ENCODE results near the gene MTFMT. TPM values are rescaled to one million over a fixed set of nuclear protein-coding genes. Genes with fewer than 3 reads are reported as not detected.

Gene MTFMT
- total and polyA plus RNA-seq, 4 donors: 5.0 to 15.0 (median 11.3) TPM

DNA sequence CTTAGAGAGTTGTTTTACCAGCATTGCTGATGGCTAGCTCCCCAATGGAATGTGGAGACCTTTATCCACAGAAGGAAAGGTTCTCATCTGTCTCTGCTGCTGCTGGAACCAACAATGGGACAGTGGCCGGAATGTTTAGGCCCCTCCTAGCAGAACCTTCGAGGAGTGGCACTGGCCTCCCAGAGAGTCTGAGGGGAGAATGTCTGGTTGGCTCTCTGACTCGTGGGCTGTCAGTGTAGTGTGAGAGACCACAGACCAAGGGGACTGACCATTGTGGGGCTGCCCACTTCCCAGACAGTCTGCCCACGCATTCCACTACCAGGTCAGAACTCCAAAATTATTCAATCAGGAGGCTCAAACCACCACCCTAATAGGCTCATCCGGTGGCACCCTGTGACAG is 33.3 kb upstream of the MTFMT start:
- Histone ChIP-seq H3K9me3 (ENCODE audit: control insufficient read depth in 4 of 4, insufficient read depth in 3 of 4, low read length in 3 of 4) (no peaks in the 10 kb centered on the region), H3K36me3 (ENCODE audit: control insufficient read depth in 4 of 4, insufficient read depth in 4 of 4, low read length in 4 of 4) (peaks cover 0 to 71% (median 30%) of the 10 kb centered on the region in 4 donors), H3K4me3 (no peak overlapping the region), H3K9ac (ENCODE audit: insufficient read depth in 1 of 2, low read length in 2 of 2) (peak overlapping the region in 1 of 2 donors; percentile 40), H3K27ac (ENCODE audit: low read depth in 1 of 2, low read length in 1 of 2) (no peak overlapping the region), H3K27me3 (ENCODE audit: control insufficient read depth in 3 of 3, insufficient read depth in 3 of 3, low read length in 2 of 3) (no peaks in the 10 kb centered on the region), H3K4me1 (ENCODE audit: control insufficient read depth in 5 of 5, insufficient read depth in 5 of 5, low read length in 5 of 5) (peaks cover 0 to 68% (median 13%) of the 10 kb centered on the region in 5 donors)
- WGBS, 2 donors: 75 to 76% methylated on average over 5 of the region's 5 CpGs
- DNase-seq: no peak
- TF ChIP-seq, protein P1, sequence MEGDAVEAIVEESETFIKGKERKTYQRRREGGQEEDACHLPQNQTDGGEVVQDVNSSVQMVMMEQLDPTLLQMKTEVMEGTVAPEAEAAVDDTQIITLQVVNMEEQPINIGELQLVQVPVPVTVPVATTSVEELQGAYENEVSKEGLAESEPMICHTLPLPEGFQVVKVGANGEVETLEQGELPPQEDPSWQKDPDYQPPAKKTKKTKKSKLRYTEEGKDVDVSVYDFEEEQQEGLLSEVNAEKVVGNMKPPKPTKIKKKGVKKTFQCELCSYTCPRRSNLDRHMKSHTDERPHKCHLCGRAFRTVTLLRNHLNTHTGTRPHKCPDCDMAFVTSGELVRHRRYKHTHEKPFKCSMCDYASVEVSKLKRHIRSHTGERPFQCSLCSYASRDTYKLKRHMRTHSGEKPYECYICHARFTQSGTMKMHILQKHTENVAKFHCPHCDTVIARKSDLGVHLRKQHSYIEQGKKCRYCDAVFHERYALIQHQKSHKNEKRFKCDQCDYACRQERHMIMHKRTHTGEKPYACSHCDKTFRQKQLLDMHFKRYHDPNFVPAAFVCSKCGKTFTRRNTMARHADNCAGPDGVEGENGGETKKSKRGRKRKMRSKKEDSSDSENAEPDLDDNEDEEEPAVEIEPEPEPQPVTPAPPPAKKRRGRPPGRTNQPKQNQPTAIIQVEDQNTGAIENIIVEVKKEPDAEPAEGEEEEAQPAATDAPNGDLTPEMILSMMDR (IDR thresholded peaks at IDR 0.05; ENCODE audit: control extremely low read depth, extremely low read depth): no peak
- no peak for ATAC-seq (ENCODE audit: insufficient read depth, low FRiP score)

DNA sequence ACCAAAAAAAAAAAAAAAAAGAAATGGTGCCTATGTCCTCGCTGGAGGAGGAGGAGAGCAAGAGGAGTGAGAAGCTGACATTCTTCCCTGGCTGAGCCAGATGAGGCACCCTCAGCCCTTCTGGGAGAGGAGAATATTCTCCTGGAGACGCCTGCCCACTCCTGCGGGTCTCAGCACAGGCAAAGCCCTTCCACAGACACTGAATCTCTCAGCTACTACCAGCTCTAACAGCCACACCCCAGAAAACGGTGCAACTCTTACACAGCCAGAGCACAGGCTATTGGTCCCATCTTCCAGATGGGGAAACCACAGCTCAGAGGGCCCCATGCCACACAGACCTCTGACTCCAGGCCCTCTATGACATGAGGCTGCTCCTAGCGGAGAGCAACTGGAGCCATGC is 32.6 kb upstream of the MTFMT start:
- WGBS, 2 donors: 75 to 84% methylated on average over 5 of the region's 5 CpGs
- Histone ChIP-seq H3K4me3 (no peak overlapping the region), H3K9ac (ENCODE audit: insufficient read depth in 1 of 2, low read length in 2 of 2) (no peak overlapping the region), H3K9me3 (ENCODE audit: control insufficient read depth in 4 of 4, insufficient read depth in 3 of 4, low read length in 3 of 4) (no peaks in the 10 kb centered on the region), H3K36me3 (ENCODE audit: control insufficient read depth in 4 of 4, insufficient read depth in 4 of 4, low read length in 4 of 4) (peaks cover 0 to 72% (median 33%) of the 10 kb centered on the region in 4 donors), H3K4me1 (ENCODE audit: control insufficient read depth in 5 of 5, insufficient read depth in 5 of 5, low read length in 5 of 5) (peaks cover 0 to 74% (median 13%) of the 10 kb centered on the region in 5 donors), H3K27me3 (ENCODE audit: control insufficient read depth in 3 of 3, insufficient read depth in 3 of 3, low read length in 2 of 3) (no peaks in the 10 kb centered on the region), H3K27ac (ENCODE audit: low read depth in 1 of 2, low read length in 1 of 2) (peak overlapping the region in 1 of 2 donors; percentile 33)
- no peak for ATAC-seq (ENCODE audit: insufficient read depth, low FRiP score)
- TF ChIP-seq, protein P1 (IDR thresholded peaks at IDR 0.05; ENCODE audit: control extremely low read depth, extremely low read depth): no peak
- DNase-seq: no peak

DNA sequence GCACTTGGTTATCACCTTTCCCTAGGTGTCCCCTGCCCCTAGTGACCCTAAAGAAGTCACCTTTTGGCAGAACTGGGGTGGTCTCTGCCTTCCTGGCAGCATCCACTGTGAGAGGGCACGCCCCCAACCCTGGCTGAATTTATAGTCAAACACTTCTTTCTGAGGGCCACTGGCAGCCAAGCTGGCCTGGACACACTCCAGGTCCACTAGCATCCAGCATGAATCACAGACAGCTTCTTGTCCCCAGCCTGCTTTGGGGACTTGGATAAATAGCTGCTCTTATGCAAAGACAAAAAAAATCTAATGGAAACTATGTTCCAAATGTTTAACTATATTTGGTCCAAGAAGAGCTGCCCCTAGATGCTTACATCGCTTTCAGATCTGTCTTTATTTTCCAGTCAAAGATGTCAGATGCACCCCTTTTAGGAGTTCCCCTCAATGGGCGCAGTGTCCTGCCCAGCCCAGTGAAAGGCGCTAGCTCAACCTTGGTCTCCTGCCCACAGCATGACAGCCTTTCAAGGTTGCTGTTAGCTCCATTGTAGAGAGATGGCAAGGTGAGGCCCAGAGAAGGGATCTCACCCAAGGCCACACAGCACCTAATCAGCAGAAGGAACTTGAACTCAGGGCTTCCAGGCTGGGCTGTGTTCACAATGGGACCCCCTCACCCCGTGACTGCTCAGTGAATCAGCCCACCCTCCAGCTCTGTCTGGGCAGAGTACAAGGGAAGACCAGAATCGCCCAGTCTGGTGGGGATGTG is 31.4 kb upstream of the MTFMT start:
- ATAC-seq (ENCODE audit: insufficient read depth, low FRiP score) (no peak), DNase-seq (peak; percentile 58 to 80 (median 70))
- Histone ChIP-seq H3K4me3 (no peak overlapping the region), H3K36me3 (ENCODE audit: control insufficient read depth in 4 of 4, insufficient read depth in 4 of 4, low read length in 4 of 4) (peaks cover 0 to 83% (median 37%) of the 10 kb centered on the region in 4 donors), H3K27me3 (ENCODE audit: control insufficient read depth in 3 of 3, insufficient read depth in 3 of 3, low read length in 2 of 3) (no peaks in the 10 kb centered on the region), H3K27ac (ENCODE audit: low read depth in 1 of 2, low read length in 1 of 2) (peak overlapping the region; percentile 21 to 62), H3K9me3 (ENCODE audit: control insufficient read depth in 4 of 4, insufficient read depth in 3 of 4, low read length in 3 of 4) (no peaks in the 10 kb centered on the region), H3K4me1 (ENCODE audit: control insufficient read depth in 5 of 5, insufficient read depth in 5 of 5, low read length in 5 of 5) (peaks cover 0 to 79% (median 13%) of the 10 kb centered on the region in 5 donors), H3K9ac (ENCODE audit: insufficient read depth in 1 of 2, low read length in 2 of 2) (peak overlapping the region in 1 of 2 donors; percentile 42)
- TF ChIP-seq, protein P1 (IDR thresholded peaks at IDR 0.05; ENCODE audit: control extremely low read depth, extremely low read depth): no peak
- 72 to 83% methylated on average over 6 of the region's 6 CpGs for WGBS, 2 donors

Data from lung (tissue), 12 donors.